NCI-H524 (cell line): Measurements from ENCODE around the gene TMC2.
A peak's percentile ranks its signal among the peaks of the same experiment; 100 is the strongest.

Source experiments
- DNase-seq, 2 experiments: peaks; one replicate each; lab custom pipeline; 2025; lab: John Stamatoyannopoulos, UW

Gene TMC2

DNA sequence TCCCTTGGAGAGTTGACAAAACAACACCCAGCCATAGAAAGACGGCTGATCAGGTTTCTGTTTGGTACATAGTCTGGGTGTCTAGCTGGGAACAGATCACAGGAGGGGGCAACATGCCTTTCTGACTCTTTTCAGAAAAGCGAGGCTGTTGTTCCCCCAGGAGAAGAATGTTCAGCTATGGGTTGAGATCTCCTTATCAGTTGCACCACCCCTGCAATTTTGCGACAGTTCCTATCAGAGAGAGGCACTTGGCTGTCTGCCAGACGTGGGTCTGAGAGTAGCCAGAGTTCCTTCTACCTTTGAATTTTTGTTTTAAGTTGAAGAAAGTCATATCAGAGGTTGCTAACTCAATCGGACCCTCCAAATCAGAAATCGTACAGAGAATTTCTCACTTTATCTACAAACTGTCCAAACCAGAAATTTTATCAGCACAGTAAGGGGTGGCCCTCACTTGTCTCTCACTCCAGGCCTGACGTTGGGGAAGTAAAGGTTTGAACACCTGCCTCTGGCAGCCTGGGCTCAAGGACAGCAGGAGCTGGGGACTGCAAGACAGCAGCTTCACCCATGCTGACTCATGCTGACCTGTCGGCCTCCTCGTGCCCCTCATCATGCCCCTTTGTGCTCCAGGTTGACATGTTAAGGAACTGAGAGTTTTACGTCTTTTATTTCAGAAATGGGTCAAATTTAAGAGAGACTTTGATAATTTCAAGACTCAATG is 42.3 kb downstream of the TMC2 start:
- DNase-seq, result no peak

DNA sequence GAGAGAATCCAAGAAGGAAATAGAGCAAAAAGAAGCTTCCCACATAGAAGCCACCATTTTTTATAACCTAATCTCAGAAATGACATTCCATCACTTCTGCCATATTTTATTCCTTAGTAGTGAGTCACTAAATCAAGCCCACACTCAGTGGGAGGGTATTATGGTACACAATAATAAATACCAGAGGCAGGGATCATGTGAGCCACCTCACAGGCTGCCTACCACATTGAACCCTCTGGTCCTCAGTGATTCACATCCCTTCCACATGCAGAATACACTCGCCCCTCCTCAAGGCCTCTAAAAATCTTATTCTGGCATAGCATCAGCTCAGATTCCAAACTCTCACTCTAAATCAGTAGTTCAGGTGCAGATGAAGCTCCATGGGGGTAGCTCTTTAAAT is 49.4 kb downstream of the TMC2 start:
- no peak for DNase-seq

DNA sequence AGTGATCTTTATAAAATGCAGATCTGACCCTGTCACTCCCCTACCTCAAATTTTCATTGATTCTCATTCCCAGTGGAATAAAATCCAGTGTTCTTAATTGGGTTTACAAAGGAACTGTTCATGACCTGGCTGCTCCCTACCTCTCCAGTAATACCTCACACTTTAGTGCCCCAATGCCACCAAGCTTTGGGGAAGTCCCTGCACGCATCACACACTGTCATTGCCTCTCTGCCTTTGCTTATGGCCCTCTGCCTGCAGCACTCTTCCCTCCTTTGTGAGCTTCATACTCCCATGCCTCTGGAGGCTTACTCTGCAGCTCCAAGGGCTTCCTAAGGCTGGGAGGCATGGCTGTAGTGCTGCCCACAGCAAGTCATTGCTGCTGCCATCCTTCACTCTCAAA is 57.4 kb downstream of the TMC2 start:
- DNase-seq, result no peak

DNA sequence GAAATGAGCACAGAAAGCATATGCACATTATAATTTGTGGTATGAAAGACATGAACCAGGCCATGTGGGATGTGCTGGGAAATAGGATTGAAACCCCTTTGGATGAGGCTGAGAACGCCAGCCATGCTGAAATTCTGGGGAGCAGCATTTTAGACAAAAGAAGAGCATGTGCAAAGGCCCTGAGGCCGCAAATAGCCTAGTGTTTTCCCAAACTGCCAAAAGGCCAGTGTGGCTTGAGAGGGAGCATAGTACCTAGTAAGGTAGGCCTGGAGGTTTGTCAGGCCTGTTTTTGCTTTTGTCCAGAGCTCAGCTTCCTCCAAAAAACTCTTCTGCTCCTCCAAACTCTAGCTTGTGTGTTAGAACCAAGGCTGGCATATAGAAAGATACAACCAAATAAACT is 58.7 kb downstream of the TMC2 start:
- no peak for DNase-seq

DNA sequence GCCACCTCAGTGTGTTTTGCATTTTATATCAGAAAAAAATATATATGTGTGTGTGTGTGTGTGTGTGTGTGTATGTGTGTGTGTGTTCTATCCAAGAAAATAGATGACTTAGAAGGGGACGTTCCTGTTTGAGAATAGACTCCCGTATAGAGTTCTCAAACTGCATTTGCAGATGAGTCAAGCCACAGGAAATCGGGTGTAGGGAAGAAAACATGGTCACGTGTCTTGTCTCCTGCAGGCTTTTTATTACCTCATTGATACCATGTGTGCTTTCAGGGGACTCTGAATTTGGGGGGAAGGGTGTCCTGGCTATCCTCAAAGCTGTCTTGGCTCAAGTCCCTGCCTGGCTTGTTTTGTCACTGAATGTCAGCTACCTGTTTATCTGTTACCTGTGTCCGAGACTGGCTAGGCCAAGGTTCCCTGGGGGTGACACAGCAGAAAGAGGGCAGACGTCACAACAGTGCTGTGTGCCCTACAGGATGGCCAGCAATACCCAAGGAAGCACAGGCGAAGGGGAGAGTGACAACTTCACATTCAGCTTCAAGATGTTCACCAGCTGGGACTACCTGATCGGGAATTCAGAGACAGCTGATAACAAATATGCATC is 60.4 kb downstream of the TMC2 start:
- no peak for DNase-seq

DNA sequence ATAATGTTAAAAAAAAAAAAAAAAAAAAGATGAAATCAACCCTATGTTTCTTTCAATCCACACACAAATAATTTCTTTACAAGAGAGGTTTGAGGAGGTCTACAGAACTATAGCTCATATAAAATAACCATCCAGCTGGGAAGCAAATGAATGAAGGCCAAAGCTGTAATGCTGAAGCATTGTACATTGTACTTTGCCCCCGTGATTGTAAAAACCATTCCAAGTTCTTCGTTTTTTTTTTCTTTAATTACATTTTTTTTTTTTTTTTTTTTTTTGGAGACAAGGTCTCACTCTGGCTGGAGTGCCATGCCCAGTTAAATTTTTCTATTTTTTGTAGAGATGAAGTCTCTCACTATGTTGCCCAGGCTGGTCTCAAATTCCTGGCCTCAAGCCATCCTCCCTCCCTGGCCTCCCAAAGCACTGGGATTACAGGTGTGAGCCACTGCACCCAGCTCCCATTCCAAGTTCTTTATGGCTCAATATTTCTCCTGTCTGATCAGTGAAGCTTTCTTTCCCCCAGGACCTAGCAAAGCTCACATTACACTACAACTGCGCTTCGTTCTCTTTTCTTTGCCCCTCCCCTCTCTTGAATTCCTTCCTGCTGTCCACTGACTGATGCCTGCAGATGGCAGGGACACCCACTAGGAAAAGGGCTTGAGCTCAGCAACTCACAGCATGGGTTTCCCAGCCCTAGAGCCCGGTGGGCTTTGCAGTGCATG is 63.1 kb downstream of the TMC2 start:
- DNase-seq, result peak; percentile 71 to 88

DNA sequence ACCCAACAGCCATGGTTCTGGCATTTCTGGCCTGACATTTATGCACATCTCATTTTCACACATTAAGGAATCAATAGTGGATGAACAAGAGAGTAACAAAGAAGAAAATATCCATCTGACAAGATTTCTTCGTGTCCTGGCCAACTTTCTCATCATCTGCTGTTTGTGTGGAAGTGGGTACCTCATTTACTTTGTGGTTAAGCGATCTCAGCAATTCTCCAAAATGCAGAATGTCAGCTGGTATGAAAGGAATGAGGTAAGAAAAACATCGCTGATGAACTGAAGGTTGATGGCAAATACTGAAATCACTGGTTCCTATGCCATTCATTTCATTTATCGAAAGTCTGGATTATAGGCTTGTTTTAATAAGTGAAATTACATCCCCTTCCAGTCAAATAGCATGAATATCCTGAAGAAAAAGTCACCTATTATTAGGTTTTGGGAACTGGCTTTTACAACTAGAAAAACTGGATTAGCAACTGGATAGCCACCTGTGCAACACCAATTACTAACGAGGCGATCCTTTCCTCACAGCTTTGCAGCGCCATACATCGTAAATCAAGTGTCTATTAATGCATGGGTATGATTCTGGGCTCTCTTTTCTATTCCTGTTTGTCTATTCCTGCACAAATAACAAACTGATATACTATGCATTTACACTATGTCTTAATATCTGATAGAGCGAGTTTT is 65.8 kb downstream of the TMC2 start:
- DNase-seq, result peak in 1 of 2 experiments; percentile 26

DNA sequence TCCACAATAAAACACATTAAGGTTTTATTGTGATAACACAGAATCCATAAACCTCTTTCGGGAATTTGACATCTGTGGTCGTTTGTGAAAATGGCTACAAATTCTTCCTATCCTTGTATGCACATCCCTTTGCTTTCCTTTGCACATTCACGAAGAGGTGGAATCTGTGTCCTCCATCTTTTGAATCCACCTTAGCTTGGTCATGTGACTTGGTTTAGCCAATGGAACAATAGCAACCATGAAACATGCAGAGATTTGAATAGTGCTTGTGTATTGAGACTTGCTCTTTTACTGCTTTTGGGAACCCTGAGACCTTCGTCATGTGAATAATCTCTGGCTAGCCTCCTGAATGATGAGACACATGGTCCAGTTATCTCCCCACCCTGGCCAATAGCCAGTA is 66.4 kb downstream of the TMC2 start:
- peak in 1 of 2 experiments; percentile 6 for DNase-seq

DNA sequence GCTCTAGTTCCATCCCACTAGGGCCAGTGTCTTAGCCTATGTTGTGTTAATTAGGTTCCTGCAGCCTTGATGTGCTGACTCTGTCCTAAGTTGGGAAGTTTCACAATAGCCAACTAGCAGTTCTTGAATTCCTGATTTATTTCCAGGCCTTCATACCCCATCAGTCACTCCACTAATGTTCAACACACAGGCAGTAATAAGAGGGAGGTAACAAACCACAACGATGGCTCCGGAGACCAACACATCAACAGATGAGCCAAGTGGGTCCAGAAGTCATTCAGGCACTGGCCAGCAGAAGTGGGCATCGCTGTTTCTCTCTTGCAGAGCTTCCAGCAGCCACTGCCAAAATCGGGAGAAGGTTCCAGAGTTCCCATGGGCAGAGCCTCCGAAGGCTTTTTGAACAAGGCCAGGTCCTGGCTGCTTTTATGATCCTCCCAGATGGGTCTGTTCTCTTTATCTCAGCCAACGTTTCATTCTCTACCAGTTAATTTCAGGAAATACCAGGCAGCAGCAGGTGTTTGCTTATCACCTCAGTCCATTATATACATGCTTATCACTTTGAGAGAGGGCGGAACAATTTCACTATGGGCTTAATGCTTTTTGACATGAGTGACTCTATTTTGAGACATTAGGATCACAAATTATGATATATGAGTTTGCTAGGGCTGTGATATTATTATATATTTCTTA is 67.6 kb downstream of the TMC2 start:
- DNase-seq, result no peak

DNA sequence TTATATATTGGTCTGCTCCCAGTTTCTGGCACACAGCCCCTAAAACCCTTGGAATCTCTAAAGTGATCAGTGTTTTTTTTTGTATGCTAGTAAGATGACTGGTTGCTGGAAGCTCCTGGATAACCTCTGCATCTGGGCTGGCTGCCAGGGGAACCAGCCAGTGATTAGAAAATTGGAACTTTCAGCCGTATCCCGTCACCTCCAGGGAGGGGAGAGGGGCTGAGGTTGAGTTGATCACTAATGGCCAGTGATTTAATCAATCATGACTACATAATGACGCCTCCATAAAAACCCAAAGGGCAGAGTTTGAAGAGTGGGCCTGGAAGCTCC is 68.1 kb downstream of the TMC2 start:
- no peak for DNase-seq

DNA sequence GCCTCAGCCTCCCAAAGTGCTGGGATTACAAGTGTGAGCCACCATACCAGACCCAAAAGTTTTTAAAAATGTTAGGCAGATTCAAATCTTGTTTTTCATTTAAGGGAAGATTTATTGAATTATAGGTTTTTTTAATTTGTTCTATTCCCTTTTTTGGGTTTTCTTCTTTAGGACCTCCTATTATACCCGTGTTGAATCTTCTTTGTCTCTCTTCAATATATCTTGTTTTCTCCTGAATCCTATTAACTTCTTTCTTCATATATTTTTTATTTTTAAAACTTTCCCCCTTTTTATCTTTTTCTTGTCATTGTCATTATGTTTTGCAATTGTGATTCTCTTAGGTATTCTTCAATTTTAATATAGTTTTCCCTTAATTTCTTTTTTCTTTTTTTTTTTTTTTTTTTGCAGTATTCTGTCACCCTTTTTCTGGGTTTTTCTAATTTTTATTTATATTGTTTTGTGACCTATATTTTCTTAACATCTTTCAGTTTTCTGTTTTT is 70.2 kb downstream of the TMC2 start:
- DNase-seq, result no peak

DNA sequence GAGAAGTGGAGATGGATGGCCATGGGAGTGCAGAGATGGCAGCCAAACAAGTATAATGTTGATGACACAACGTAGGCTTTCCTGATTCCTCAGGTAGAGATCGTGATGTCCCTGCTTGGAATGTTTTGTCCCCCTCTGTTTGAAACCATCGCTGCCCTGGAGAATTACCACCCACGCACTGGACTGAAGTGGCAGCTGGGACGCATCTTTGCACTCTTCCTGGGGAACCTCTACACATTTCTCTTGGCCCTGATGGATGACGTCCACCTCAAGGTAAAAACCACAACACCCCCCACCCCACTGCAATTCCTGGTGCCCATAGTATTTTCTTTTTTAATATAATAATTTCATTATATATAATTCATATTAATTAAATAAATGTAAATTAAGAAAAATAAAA is 74.0 kb downstream of the TMC2 start:
- DNase-seq, result no peak

DNA sequence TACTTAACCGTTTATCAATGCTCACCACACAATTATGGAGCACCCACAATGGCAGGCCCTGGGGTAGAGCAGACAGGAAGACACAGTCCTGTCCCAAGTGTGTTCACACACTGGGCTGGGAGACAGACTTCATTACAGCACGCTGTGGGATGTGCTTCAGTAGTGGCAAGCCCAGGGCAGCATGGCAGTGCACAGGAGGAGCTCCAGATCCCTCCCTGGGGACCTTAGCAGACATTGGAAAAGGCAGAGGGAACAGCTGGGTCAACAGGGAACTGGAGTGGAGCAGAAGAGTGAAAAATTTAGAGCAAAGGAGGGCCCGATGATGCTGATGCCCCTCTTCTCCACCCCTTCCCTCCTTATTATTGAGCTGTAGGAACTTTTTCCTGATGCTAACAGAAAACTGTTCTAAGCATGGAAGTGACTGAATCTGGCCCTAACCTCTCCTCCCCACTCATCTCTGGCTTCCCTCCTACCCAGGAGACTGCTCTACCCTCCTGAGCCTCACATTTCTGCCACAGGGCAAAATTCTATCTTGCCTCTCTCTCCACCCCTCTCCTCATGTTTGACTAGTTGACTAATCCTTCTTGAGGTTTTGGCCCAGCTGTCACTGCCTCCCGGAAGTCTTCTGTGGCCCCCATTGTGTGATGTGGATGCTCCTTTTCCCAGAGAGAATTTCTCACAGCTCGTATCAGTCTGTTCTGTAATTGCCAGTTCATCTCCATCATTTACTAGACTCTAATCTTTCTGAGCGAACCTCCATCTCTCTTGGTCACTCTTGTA is 74.8 kb downstream of the TMC2 start:
- peak; percentile 88 to 95 for DNase-seq

DNA sequence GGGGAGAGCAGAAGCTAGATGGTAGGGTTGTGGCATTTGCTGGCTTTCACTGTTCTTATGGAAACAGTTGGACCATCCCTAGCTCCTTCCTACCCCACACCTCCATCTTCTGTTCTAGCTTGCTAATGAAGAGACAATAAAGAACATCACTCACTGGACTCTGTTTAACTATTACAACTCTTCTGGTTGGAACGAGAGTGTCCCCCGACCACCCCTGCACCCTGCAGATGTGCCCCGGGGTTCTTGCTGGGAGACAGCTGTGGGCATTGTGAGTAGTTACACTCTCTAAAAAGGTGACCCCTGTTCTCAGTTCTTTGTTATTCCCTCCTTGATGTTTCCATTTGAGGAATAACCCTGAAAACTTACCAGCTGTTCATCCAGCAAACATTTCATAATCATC is 75.7 kb downstream of the TMC2 start:
- DNase-seq, result no peak

DNA sequence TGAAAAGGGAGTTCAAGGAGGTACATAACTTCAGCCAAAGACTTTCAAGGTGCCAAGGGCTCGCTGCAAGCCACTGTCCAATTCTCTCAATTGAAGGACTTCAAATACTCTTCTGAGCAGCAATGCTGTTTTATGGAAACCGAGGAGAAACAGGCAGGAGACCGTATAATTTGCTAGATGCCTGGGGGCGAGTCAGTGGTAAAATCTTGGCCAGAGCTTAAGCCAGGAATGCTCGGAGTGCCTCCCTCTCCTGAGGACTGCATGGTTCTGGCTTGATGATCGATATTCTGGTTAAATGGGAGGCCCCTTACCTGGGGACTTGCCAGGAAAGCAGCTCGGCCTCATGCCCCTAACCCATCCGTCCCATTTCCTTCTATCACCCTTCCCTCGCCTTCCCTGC is 80.3 kb downstream of the TMC2 start:
- no peak for DNase-seq

DNA sequence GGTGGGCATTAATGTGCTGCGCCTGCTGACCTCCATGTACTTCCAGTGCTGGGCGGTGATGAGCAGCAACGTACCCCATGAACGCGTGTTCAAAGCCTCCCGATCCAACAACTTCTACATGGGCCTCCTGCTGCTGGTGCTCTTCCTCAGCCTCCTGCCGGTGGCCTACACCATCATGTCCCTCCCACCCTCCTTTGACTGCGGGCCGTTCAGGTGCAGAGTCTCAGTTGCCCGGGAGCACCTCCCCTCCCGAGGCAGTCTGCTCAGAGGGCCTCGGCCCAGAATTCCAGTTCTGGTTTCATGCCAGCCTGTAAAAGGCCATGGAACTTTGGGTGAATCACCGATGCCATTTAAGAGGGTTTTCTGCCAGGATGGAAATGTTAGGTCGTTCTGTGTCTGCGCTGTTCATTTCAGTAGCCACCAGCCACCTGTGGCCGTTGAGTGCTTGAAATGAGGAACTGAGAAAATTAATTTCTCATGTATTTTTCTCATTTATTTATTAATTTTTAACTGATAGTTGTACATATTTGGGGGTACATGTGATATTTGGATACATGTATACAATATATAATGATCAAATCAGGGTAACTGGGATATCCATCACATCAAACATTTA is 80.8 kb downstream of the TMC2 start:
- DNase-seq, result no peak

DNA sequence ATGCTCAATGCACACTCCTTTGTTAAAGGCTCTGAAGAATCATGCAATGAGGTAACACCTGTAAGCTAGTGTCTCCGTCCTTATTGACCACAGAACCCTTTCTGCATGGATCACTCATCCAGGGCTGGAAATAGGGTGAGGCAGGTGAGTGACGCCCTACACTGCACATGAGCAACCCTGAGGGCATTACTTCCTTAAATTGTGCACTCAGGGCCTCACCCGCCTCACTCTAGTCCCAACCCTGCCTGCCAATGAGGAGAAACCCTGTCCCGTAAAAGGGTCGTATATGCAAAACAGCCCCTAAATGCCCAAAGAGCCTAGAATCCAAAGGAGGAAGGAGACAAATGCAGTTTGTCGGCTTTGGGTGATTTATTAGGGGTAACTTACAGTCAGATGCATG is 82.4 kb downstream of the TMC2 start:
- DNase-seq, result no peak

DNA sequence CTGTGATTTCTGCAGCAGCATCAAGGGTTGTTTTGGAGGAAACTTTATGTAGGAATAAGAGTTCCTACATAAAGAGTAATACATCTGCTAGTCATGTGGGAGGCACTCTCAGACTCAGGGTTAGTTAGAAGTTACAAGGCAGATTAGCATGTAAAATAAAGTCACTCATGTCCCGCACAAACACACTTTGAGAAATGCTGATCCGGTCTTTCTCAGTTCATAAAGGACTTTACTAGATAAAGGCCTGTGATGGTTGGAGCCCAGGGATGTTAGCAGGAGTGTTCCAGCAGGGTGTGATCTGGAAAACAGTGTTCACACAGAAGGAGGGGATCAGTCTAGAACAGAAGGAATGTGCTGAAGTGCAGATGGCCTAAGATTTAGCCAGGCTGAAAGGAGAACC is 83.0 kb downstream of the TMC2 start:
- DNase-seq, result no peak

DNA sequence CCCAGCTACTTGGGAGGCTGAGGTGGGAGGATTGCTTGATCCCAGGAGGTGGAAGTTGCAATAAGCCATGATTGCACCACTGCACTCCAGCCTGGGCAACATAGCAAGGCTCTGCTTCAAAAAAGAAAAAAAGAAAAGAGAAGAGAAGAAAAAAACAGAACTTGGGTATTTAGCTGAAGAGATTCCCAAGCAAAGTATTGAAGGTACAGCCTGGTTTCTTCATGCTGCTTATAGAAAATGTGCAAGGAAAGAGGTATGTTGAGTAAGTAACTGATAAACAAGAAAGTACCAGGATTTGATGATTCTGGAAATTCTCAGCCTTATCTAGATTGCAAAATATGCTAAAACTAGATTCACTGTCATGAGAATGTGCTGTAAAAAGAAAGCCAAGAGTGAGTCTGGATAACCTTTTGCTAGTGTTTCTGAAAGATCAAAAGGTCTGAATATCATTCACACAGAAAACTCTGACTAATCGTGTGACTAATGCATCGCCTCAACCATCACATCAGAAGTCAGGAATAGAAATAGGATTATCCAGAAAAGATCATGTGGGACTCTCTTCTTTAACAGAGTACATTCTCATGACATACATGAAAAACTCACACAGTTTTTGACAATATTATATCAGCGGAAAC is 83.7 kb downstream of the TMC2 start:
- DNase-seq, result no peak

DNA sequence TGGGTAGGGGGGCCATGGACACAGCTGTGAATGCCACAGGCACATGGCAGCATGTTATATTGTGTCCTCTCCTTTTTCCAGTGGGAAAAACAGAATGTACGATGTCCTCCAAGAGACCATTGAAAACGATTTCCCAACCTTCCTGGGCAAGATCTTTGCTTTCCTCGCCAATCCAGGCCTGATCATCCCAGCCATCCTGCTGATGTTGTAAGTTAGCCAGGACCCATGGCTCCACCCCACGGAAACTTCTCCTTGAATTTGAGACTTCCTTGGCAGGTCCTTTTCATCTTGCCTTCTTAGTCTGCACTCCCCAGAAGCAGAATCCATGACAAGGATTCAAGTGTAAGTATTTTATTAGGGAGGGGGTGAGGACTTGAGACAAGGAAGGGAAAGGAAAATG is 87.8 kb downstream of the TMC2 start:
- DNase-seq, result no peak
